HCT116 (cell line): ENCODE data around the gene MINDY4. TPM values are rescaled to one million over a fixed set of nuclear protein-coding genes. Genes with fewer than 3 reads are reported as not detected.

Source experiments
- ATAC-seq: fragments of 200-7000 bp; cut with Tn5 transposase; 2 replicates; pipeline ENCODE4 v1.9.1; 2020; ENCODE audit warnings: mild to moderate bottlenecking, moderate library complexity
- BruUV-seq: library from RNA; stranded (reverse); fragments of 400-500 nt; replicated peaks from 2 replicates; lab custom pipeline; 2021; lab: Mats Ljungman, UMichigan
- CTCF ChIA-PET: fragments of 300-600 bp; sonication (Branson Sonifier 250); formaldehyde crosslinking; loops from one replicate; lab custom pipeline; 2021; ENCODE audit warnings: antibody characterized with exemption; lab: Charles Lee
- POLR2A ChIA-PET: fragments of 300-600, 350-600 bp; sonication (Branson Sonifier 250); formaldehyde crosslinking; loops from one replicate; lab custom pipeline; 2021; ENCODE audit warnings: antibody characterized with exemption; lab: Charles Lee
- RAD21 ChIA-PET, 2 experiments: fragments of 300-600 bp; sonication (Branson Sonifier 250); formaldehyde crosslinking; loops; one replicate each; lab custom pipeline; 2023; ENCODE audit warnings: low total read pairs in 2 of 2; ENCODE audit not compliant: uncharacterized antibody in 2 of 2, unreplicated experiment in 2 of 2, low non-redundant PET in 1 of 2; lab: Charles Lee
- DNase-seq: peaks from one replicate; pipeline ENCODE4 v3.0.0-alpha.2; 2010; ENCODE audit warnings: low read depth, low spot score
- H2AFZ ChIP-seq: fragments of 200-600 bp; shearing (Covaris generic), sonication (generic); 2 replicates; pipeline ENCODE4 v1.6.1; 2017; ENCODE audit warnings: low read depth, mixed run types, mixed read lengths, antibody characterized with exemption, low read length; ENCODE audit not compliant: poor library complexity, severe bottlenecking
- H3K27ac ChIP-seq: 2 replicates; pipeline ENCODE4 v1.5.1; 2012; ENCODE audit warnings: low read depth, low read length
- H3K27me3 ChIP-seq: fragments of 200-600 bp; sonication (generic); 2 replicates; pipeline ENCODE4 v1.6.1; 2016; ENCODE audit warnings: mixed run types, low read length, mixed read lengths; ENCODE audit not compliant: insufficient read depth
- H3K36me3 ChIP-seq, 2 experiments: fragments of 200-500 bp in 1 of 2; fragments of 200-600 bp in 1 of 2; sonication (Bioruptor generic) in 1 of 2; sonication (generic) in 1 of 2; 2 replicates each; pipeline versions ENCODE4 v1.5.1 to v1.6.1; 2014 to 2016; ENCODE audit warnings: low read length in 2 of 2, inconsistent platforms in 1 of 2, mixed read lengths in 1 of 2, mixed run types in 1 of 2; ENCODE audit not compliant: insufficient read depth in 2 of 2, control insufficient read depth in 1 of 2
- H3K4me1 ChIP-seq, 2 experiments: fragments of 200-600 bp in 1 of 2; sonication (generic) in 1 of 2; 2 replicates each; pipeline versions ENCODE4 v1.5.1 to v1.6.1; 2012 to 2017; ENCODE audit warnings: low read length in 2 of 2, inconsistent platforms in 1 of 2, mild to moderate bottlenecking in 1 of 2, mixed read lengths in 1 of 2, mixed run types in 1 of 2, moderate library complexity in 1 of 2; ENCODE audit not compliant: insufficient read depth in 2 of 2, control insufficient read depth in 1 of 2
- H3K4me2 ChIP-seq: fragments of 200-600 bp; sonication (generic); 2 replicates; pipeline ENCODE4 v1.6.1; 2017; ENCODE audit warnings: mixed run types, low read length, mixed read lengths
- H3K4me3 ChIP-seq, 2 experiments: fragments of 200-600 bp in 1 of 2; sonication (generic) in 1 of 2; replicated peaks in 1 of 2; 2 replicates each; pipeline ENCODE4 v1.5.1; 2011 to 2016; ENCODE audit warnings: low read length in 2 of 2, control low read depth in 1 of 2, low read depth in 1 of 2, mild to moderate bottlenecking in 1 of 2, mixed read lengths in 1 of 2, mixed run types in 1 of 2
- H3K79me2 ChIP-seq: fragments of 200-600 bp; sonication (generic); 2 replicates; pipeline ENCODE4 v1.6.1; 2017; ENCODE audit warnings: mild to moderate bottlenecking, mixed run types, low read length, moderate library complexity, mixed read lengths; ENCODE audit not compliant: insufficient read depth
- H3K9ac ChIP-seq: fragments of 200-600 bp; sonication (generic); 2 replicates; pipeline ENCODE4 v1.6.1; 2016; ENCODE audit warnings: low read length, mixed read lengths
- H3K9me2 ChIP-seq: fragments of 200-600 bp; sonication (generic), shearing (Covaris generic); 2 replicates; pipeline ENCODE4 v1.6.1; 2017; ENCODE audit warnings: mixed run types, mild to moderate bottlenecking, moderate library complexity; ENCODE audit not compliant: insufficient read depth
- H3K9me3 ChIP-seq, 2 experiments: fragments of 200-500 bp in 1 of 2; fragments of 200-600 bp in 1 of 2; sonication (Bioruptor generic) in 1 of 2; sonication (generic) in 1 of 2; 2 replicates each; pipeline ENCODE4 v1.6.1; 2014 to 2017; ENCODE audit warnings: low read length in 2 of 2, mixed read lengths in 2 of 2, inconsistent platforms in 1 of 2, low read depth in 1 of 2, mild to moderate bottlenecking in 1 of 2, mixed run types in 1 of 2, moderate library complexity in 1 of 2; ENCODE audit not compliant: control insufficient read depth in 1 of 2, insufficient read depth in 1 of 2
- H4K20me1 ChIP-seq: fragments of 200-600 bp; sonication (generic), shearing (Covaris generic); 2 replicates; pipeline ENCODE4 v1.6.1; 2017; ENCODE audit warnings: mixed run types, mild to moderate bottlenecking, moderate library complexity; ENCODE audit not compliant: insufficient read depth
- ELF1 ChIP-seq: IDR thresholded peaks from 2 replicates; pipeline ENCODE4 v1.6.1; 2012; ENCODE audit warnings: low read depth, borderline replicate concordance
- FOSL1 ChIP-seq: IDR thresholded peaks from 2 replicates; pipeline ENCODE4 v1.6.1; 2012; ENCODE audit warnings: low read depth
- intact Hi-C: fragments of 100-400 bp; cut with micrococcal nuclease; formaldehyde crosslinking; loops from 2 replicates; pipeline ENCODE4 v1.10.0; 2022
- total RNA-seq: library from RNA; stranded (reverse); gene quantifications from one replicate; pipeline ENCODE4 v1.2.1, GENCODE V29; 2021; ENCODE audit not compliant: unreplicated experiment
- TF ChIP-seq, protein P1 (sequence below): IDR thresholded peaks from 2 replicates; pipeline ENCODE4 v1.6.1; 2012; ENCODE audit warnings: low read depth
- TF ChIP-seq, protein P2 (sequence below): IDR thresholded peaks from 2 replicates; pipeline ENCODE4 v1.6.1; 2012

Gene MINDY4
- total RNA-seq, 1 experiment from 2014 or later = 6.1 TPM

GRCh38 chr7:30739691-30740090 lies 31.5 kb upstream of the MINDY4 start:
- ChIA-PET CTCF (interaction anchor here (1.1 to 2.0 kb wide), 4 partner anchors 10 to 463 kb away, joined by 3 to 7 read pairs (median 4); no protein-coding TSS in a partner anchor), POLR2A (no interaction called here), RAD21 (no interaction called here)
- BruUV-seq = no TSS peak
- Histone ChIP-seq H3K9me2 (no peaks in the 10 kb centered on the region), H3K4me3 (no peak overlapping the region), H3K9ac (no peak overlapping the region), H3K4me1 (no peaks in the 10 kb centered on the region), H3K4me2 (no peak overlapping the region), H3K27me3 (0 out of 2 replicates have a peak, but pooled peaks cover 9% of the 10 kb centered on the region), H2AFZ (no peak overlapping the region), H3K36me3 (no peaks in the 10 kb centered on the region), H3K27ac (no peak overlapping the region), H4K20me1 (no peaks in the 10 kb centered on the region), H3K79me2 (no peaks in the 10 kb centered on the region), H3K9me3 (no peaks in the 10 kb centered on the region)
- TF ChIP-seq, protein P1, sequence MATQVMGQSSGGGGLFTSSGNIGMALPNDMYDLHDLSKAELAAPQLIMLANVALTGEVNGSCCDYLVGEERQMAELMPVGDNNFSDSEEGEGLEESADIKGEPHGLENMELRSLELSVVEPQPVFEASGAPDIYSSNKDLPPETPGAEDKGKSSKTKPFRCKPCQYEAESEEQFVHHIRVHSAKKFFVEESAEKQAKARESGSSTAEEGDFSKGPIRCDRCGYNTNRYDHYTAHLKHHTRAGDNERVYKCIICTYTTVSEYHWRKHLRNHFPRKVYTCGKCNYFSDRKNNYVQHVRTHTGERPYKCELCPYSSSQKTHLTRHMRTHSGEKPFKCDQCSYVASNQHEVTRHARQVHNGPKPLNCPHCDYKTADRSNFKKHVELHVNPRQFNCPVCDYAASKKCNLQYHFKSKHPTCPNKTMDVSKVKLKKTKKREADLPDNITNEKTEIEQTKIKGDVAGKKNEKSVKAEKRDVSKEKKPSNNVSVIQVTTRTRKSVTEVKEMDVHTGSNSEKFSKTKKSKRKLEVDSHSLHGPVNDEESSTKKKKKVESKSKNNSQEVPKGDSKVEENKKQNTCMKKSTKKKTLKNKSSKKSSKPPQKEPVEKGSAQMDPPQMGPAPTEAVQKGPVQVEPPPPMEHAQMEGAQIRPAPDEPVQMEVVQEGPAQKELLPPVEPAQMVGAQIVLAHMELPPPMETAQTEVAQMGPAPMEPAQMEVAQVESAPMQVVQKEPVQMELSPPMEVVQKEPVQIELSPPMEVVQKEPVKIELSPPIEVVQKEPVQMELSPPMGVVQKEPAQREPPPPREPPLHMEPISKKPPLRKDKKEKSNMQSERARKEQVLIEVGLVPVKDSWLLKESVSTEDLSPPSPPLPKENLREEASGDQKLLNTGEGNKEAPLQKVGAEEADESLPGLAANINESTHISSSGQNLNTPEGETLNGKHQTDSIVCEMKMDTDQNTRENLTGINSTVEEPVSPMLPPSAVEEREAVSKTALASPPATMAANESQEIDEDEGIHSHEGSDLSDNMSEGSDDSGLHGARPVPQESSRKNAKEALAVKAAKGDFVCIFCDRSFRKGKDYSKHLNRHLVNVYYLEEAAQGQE = no peak
- no peak for TF ChIP-seq FOSL1
- TF ChIP-seq, protein P2, sequence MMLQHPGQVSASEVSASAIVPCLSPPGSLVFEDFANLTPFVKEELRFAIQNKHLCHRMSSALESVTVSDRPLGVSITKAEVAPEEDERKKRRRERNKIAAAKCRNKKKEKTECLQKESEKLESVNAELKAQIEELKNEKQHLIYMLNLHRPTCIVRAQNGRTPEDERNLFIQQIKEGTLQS = no peak
- no peak for TF ChIP-seq ELF1
- intact Hi-C loops = loop anchor here (2.0 to 10.0 kb wide), 3 partner anchors 191 to 575 kb away; no protein-coding TSS in a partner anchor
- DNase-seq (no peak), ATAC-seq (no peak)
